AG08396 (cell line): ENCODE data around the gene PCNX2.
A peak's percentile ranks its signal among the peaks of the same experiment; 100 is the strongest.

ENCODE experiments used
- DNase-seq: peaks from one replicate; pipeline ENCODE4 v3.0.0; 2012; ENCODE audit warnings: low spot score, mixed read lengths

Gene PCNX2

GRCh38 chr1:233256789-233257188 lies 38.7 kb downstream of the PCNX2 start:
- DNase-seq: no peak

DNA sequence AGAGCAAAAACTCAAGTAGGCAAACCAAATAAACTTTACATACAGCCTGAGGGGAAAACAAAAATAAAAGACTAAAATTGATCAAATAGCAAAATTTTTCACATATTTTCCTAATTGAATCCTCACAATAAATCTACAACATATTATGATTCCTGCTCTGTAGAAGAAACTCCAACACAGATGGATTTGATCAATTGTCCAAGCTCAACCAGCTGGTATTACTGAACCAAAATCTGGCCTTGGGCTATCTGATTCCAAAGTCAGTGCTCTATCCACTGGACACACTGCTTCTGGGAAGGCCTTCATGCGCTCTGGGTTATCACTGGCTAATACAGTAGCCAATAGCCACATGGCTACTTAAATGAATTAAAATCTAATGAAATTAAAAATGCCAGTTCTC lies 39.3 kb downstream of the PCNX2 start:
- no peak for DNase-seq

- DNase-seq: no peak
Observed at GRCh38 chr1:233255145-233255544, 40.4 kb downstream of the PCNX2 start.

- DNase-seq: peak; percentile 16
Observed at GRCh38 chr1:233253832-233254331, 41.6 kb downstream of the PCNX2 start.

DNA sequence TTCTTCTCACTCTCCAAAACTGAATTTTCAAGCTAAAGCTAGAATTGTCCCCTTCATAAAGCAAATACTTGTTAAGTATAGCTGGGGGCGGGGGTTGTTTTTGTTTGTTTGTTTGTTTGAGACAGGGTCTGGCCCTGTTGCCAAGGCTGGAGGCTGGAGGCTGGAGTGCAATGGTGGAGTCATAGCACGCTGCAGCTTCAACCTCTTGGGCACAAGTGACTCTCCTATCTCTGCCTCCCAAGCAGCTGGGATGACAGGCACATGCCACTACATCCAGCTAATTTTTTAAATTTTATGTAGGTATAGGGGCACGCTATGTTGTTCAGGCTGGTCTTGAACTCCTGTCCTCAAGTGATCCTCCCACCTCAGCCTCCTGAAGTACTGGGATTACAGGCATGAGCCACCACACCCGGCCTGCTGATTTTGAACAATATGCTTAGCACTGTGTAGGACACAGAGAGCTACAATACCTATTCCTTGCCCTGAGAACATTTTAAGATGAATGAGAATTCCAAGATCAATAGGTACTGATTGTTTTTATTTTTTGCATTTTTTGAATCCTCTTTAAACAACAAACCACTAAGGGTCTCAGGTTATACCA lies 42.2 kb downstream of the PCNX2 start:
- DNase-seq: no peak

DNA sequence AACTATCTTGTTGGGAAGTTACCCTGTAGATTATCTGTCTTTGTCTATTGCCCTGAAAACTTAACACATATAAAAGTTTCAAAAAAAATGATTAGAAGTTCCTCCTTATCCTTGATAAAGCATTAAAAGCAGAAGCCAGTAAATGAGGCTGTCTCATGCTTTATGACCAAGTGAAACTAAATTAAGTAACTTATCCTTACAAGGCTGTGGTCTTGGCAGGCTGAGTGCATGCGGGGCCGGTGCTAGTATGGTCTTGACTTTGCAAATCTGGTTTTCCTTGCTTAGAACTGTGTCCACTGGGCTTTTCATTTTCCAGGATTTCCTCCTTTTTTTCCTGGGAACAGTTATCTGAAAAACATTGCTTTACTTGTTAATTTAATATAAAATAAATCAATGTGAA lies 43.1 kb downstream of the PCNX2 start:
- DNase-seq: no peak

GRCh38 chr1:233251201-233251720 lies 44.3 kb downstream of the PCNX2 start:
- no peak for DNase-seq

GRCh38 chr1:233248014-233248413 lies 47.5 kb downstream of the PCNX2 start:
- no peak for DNase-seq

- DNase-seq: no peak
Observed at GRCh38 chr1:233246965-233247364, 48.6 kb downstream of the PCNX2 start.

DNA sequence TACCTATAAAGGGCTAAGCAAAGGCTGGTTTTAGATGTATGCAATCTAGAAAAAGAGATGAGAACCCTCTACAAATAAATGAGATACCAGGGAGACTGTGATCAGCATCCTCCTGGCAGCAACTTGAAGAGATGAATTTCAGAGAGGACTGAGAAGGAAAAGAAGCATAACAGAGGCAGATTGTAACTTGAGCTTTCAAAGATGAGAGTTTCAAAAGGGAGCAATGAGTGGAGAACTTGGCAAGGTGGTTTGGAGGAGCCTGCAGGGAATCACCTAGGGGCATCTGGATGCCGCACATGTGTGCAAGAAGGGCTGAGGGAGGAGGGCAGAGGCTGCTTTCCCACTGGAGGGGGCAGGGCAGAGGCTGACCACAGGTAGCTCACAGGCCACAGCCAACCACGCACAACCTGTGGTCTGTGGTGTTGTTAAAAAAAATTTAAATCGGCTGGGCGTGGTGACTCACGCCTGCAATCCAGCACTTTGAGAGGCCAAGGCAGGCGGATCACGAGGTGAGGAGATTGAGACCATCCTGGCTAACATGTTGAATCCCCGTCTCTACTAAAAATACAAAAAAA lies 50.2 kb downstream of the PCNX2 start:
- no peak for DNase-seq

- no peak for DNase-seq
Observed at GRCh38 chr1:233244183-233244582, 51.3 kb downstream of the PCNX2 start.

GRCh38 chr1:233242827-233243483 lies 52.6 kb downstream of the PCNX2 start:
- DNase-seq: no peak

- no peak for DNase-seq
Observed at GRCh38 chr1:233241759-233242158, 53.8 kb downstream of the PCNX2 start.

DNA sequence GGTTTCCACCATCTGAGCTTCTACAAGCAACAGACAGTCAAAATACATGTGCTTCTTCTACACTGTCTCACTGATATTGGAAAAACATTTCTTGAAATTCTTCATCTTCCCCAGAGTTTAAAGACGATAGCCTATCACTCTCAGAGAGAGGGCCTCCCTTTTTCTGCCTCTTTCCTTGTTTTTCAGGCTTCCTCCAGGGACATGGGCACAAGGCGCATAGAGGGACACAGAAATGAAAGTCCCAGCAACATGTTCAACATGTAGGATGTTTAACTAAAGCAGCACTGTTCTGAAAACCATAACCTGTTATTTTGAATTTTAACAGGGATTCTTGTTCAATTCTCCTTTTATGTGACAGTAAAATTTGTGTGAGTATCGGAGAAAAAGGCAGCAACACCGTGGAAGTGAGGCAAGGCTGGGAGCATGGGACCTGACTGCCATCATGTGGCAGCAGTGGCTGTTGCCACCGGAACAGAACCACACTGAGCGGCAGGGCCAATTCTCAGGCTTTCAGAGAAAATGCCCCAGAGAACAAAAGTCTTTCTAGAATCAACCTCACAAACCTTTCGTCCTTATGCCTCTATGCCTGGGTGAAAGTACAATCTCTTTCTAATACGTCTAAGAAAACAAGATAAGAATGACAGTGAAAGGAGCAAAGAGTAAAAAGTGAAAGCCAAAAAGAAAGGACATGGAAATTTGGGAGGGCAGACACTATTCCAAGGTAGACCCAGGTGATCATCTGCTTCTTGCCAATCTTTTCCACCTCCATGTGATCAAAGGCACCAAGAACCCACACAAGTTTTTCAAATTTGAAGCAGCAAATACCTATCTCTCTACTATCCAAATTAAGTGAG lies 54.5 kb downstream of the PCNX2 start:
- peak; percentile 68 for DNase-seq

DNA sequence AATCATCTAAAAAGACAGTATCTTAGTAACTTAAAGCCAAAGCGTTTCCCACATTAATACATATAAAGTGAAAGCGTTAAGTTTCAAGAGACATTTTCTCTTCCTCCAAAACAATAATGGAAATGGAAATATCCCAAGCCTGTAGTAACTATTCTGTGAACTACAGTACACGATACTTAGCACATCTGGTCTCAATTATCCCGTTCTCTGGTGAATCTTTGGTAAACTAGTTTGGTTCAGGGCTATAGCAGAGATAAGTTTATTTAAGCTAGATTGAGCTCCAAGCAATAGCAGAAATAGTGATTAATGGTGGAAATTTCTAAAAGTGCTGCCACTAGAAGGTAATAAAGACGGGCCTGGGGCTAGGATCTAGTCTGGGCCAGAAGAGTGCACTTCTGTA lies 55.2 kb downstream of the PCNX2 start:
- no peak for DNase-seq

GRCh38 chr1:233238884-233239431 lies 56.6 kb downstream of the PCNX2 start:
- no peak for DNase-seq

GRCh38 chr1:233237647-233238046 lies 57.9 kb downstream of the PCNX2 start:
- DNase-seq: no peak

GRCh38 chr1:233233508-233234040 lies 62.0 kb downstream of the PCNX2 start:
- no peak for DNase-seq

- no peak for DNase-seq
Observed at GRCh38 chr1:233230011-233230410, 65.5 kb downstream of the PCNX2 start.

GRCh38 chr1:233229288-233229687 lies 66.2 kb downstream of the PCNX2 start:
- DNase-seq: no peak

DNA sequence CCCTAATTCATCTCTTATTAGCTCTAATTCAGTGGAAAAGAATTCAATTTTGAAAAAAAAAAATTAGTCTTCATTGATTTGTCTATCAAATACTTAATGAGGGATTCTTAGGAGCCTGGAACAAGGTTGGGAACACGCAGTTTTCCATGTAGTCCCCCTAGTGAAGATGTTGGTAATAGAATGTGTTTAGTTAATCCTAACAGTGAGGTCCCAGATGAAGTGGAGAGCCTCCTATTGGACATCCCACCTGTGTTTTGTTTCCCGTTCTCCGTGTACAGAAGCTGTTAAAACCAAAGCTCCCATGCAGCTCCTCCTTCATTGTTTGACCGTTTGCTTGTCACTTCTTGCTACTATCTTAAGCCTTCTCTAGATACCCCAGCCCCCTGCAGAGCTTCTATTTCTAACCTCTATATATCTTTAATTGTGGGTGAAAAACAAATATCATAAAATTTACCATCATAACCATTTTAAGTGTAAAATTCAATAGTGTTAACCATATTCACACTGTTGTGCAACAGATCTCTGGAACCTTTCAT lies 67.5 kb downstream of the PCNX2 start:
- no peak for DNase-seq

DNA sequence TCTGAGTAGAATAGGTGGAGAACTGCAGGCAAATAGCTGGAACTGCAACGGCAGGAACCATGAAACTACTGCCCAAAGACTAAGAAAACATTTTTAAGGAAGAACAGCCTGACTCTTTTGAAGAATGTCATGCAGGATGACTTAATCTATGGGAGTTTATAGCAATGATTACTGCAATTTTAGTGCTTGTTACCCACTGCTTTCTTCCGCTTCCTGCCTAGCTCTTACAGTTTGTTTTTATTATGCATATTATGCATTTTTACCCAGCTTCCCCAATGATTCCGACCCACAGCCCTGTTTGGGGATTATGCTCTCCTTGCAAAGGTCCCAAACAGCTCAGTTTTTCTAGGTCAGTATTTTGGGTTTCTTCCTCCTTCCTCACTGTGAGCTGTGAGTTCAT lies 71.2 kb downstream of the PCNX2 start:
- DNase-seq: no peak
